Mucosa of descending colon (tissue), 3 donors: ENCODE measurements around the gene ANO7. TPM values are rescaled to one million over a fixed set of nuclear protein-coding genes. Genes with fewer than 3 reads are reported as not detected.

Source experiments
- ATAC-seq: fragments of 200-7000 bp; cut with Tn5 transposase; one replicate; pipeline ENCODE4 v1.9.1; 2020; ENCODE audit warnings: mild to moderate bottlenecking, moderate library complexity
- DNase-seq, 3 donors: peaks; one replicate each; pipeline ENCODE4 v3.0.0-alpha.2; 2020
- H3K36me3 ChIP-seq: fragments of 200-600 bp; one replicate; pipeline ENCODE4 v1.8.0; 2021; ENCODE audit warnings: low read depth, mild to moderate bottlenecking
- H3K4me1 ChIP-seq: fragments of 200-600 bp; one replicate; pipeline ENCODE4 v1.8.0; 2021; ENCODE audit warnings: low read depth, mild to moderate bottlenecking
- H3K4me3 ChIP-seq: fragments of 200-600 bp; one replicate; pipeline ENCODE4 v1.8.0; 2021; ENCODE audit warnings: mild to moderate bottlenecking
- H3K9me3 ChIP-seq: fragments of 200-600 bp; one replicate; pipeline ENCODE4 v1.8.0; 2021; ENCODE audit warnings: mild to moderate bottlenecking
- intact Hi-C, 2 donors: fragments of 100-400 bp; cut with DNase I in 1 of 2; cut with micrococcal nuclease in 1 of 2; formaldehyde crosslinking; loops; one replicate each; pipeline versions ENCODE4 v1.11.0 to v1.11.1; 2022; cut with DNase I, micrococcal nuclease
- total RNA-seq, 3 donors: library from RNA; stranded (reverse); fragmentation: NEBNext Ultra II Directional in 2 of 3; extraction: Animal tissue kit (Norgen Biotek cat#: 25700) in 2 of 3; gene quantifications; one replicate each; pipeline versions ENCODE4 v1.2.1 to v1.2.4, GENCODE V29; 2021 to 2023
- TF ChIP-seq, protein P1 (sequence below): fragments of 200-600 bp; IDR thresholded peaks from one replicate; pipeline ENCODE4 v1.8.0; 2022; ENCODE audit warnings: antibody characterized with exemption, mild to moderate bottlenecking
- donor health status: DM: no; HTN: no; CAD: no; lungs with moderate emphysema.
- donor health status: DM: no; HTN: no; CAD: no.
- donor health status: DM: no; HTN: yes; CAD: no.

The ANO7 gene
- total RNA-seq, 3 donors from 2014 or later: 33.9 to 106 (median 83.5) TPM

DNA sequence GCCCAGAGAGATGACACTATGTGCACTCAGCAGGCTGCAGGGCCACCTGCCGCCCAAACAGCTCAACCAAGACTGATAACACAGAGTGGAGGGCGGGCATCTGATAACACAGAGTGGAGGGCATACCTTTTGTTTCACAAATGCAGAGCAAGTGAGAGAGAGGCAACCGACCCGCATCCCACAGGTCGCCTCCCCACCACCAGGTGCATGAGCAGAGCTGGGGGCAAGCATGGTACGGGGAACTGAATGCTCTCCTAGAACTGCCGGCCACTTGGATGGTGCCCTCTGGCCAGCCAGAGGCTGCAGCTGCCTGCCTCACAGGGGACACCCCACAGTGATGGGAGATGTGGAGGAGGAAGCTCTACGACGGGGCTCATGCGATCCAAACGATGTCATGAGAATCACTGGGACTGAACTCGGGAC, 49.5 kb downstream of the ANO7 start:
- DNase-seq (no peak), ATAC-seq (no peak)
- intact Hi-C loops: no loop called here
- no peaks in the 10 kb centered on the region for H3K9me3 ChIP-seq
- no peak overlapping the region for H3K4me3 ChIP-seq
- H3K4me1 ChIP-seq: no peaks in the 10 kb centered on the region
- TF ChIP-seq, protein P1, sequence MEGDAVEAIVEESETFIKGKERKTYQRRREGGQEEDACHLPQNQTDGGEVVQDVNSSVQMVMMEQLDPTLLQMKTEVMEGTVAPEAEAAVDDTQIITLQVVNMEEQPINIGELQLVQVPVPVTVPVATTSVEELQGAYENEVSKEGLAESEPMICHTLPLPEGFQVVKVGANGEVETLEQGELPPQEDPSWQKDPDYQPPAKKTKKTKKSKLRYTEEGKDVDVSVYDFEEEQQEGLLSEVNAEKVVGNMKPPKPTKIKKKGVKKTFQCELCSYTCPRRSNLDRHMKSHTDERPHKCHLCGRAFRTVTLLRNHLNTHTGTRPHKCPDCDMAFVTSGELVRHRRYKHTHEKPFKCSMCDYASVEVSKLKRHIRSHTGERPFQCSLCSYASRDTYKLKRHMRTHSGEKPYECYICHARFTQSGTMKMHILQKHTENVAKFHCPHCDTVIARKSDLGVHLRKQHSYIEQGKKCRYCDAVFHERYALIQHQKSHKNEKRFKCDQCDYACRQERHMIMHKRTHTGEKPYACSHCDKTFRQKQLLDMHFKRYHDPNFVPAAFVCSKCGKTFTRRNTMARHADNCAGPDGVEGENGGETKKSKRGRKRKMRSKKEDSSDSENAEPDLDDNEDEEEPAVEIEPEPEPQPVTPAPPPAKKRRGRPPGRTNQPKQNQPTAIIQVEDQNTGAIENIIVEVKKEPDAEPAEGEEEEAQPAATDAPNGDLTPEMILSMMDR: no peak
- H3K36me3 ChIP-seq: peaks cover 44% of the 10 kb centered on the region

DNA sequence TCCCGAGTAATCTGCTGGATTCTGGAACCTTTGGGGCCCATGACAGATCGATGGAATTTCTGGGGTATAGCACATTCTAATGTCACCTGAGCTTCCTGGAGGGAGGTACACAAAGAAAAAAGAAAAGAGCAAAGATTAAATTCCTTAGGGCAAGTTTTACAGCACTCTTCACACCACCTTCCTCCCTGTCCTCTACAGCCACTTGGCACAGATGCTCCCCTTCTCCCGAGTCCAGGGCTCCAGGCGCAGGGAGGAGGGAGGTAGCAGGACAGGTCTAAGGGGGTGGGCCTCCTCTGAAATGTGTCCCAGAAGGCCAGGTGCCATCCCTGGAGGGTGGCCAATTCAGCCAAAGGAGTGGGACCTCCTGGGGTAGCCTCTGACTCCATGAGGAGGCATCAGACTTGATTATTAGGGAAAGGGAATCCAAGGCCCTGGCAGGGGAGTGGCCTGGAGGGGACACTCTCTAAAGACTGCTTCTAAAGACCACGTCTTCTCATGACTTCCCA, 50.3 kb downstream of the ANO7 start:
- no peak overlapping the region for H3K4me3 ChIP-seq
- DNase-seq (no peak), ATAC-seq (no peak)

DNA sequence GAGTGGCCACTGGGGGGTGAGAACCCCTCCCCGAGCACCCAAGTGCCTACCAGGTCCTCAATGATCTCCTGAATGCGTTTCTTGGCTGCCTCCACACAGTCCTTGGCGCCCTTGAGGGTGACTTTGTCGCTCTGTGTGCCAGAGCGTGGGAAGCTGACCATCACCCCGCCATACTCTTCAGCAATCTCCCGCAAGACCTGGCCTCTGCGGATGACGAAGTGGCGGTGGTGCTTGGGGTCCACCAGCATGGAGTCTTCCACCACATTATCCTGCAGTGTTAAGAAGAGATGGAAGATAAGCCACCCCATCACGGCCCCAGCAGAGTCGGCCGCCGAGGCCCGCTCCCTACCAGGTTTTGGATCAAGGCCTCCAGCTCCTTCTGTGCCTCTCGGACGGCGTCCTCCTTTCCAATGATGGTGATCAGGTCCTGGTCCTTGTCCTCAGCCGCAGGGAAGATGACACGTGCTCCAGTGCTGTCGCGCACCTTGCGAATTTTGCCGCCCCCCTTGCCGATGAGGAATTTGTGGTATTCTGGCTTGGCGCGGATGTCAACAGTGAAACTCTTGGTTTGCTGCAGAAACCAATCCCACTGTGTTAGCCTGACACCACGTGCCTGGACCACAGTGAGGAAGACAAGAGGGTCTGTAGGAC, 51.2 kb downstream of the ANO7 start:
- H3K36me3 ChIP-seq: peaks cover 44% of the 10 kb centered on the region
- intact Hi-C loops: no loop called here
- no peak overlapping the region for H3K4me3 ChIP-seq
- no peak for DNase-seq
- no peak for ATAC-seq
- H3K4me1 ChIP-seq: no peaks in the 10 kb centered on the region
- no peaks in the 10 kb centered on the region for H3K9me3 ChIP-seq
- TF ChIP-seq, protein P1: no peak

More for the DNA sequence above, 50.3 kb downstream of the ANO7 start:
- TF ChIP-seq, protein P1: no peak
- Histone ChIP-seq H3K9me3 (no peaks in the 10 kb centered on the region), H3K4me1 (no peaks in the 10 kb centered on the region), H3K36me3 (peaks cover 40% of the 10 kb centered on the region)
- intact Hi-C loops: no loop called here

DNA sequence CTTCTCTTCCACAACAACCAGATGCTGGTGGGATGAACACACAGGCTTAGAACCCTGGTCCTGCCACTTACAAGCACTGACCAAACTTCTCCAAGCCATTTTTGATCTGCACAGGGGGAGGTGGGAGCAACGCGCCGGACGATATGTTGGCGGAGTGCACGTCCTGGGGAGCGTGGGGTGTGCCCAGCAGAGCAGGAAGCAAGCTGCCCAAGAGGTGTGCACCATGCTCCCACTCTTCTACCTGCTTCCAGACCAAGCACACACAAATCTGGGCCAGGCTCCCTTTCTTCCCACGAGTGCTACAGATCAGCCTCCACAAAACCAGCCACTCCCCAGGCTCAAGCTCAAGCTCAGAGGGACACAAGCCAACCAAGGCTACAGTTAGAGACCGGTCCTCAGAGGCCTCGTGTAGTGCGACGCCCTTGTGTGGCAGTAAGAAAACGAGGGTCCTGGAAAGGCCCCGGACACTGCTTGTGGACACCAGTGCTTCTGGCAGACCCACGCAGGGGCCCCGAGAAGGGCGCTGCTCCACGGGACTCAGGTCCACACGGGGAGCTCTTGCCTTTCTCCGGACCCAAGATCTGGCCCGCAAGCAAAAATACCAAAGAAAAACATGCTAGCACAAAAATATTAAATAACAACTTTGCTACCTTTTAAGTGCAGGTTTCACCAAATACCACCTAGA, 52.0 kb downstream of the ANO7 start:
- TF ChIP-seq, protein P1: no peak
- Histone ChIP-seq H3K4me1 (no peaks in the 10 kb centered on the region), H3K36me3 (peaks cover 52% of the 10 kb centered on the region), H3K4me3 (no peak overlapping the region), H3K9me3 (no peaks in the 10 kb centered on the region)
- ATAC-seq (no peak), DNase-seq (no peak)
- intact Hi-C loops: no loop called here

DNA sequence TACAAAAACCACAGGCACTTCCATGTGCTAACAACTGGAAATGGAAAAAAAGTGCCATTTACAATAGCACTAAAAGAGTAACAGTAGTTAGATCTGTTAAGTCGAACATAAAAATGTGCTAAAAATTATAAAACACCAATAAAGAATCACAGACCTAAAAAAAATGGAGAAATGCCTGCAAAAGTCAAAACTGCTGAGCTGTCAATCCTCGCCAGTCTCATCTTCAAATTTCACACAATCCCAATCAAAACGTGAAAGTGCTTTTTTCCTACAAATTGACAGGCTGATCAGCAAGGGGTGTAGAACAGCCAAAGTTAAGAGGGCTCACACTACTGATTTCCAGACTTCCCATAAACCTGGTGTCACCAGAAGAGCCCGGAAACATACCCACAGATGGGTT, 53.2 kb downstream of the ANO7 start:
- TF ChIP-seq, protein P1: no peak
- Histone ChIP-seq H3K9me3 (no peaks in the 10 kb centered on the region), H3K36me3 (peaks cover 46% of the 10 kb centered on the region), H3K4me3 (no peak overlapping the region), H3K4me1 (no peaks in the 10 kb centered on the region)
- DNase-seq: no peak
- intact Hi-C loops: no loop called here
- no peak for ATAC-seq
